Measurements from ENCODE around the gene ARMC3.
"Not testable (repeated sequence)": the region's sequence is repeated elsewhere in the genome, so short reads cannot be mapped to it uniquely, and the experiment has no call there.

Gene ARMC3

DNA sequence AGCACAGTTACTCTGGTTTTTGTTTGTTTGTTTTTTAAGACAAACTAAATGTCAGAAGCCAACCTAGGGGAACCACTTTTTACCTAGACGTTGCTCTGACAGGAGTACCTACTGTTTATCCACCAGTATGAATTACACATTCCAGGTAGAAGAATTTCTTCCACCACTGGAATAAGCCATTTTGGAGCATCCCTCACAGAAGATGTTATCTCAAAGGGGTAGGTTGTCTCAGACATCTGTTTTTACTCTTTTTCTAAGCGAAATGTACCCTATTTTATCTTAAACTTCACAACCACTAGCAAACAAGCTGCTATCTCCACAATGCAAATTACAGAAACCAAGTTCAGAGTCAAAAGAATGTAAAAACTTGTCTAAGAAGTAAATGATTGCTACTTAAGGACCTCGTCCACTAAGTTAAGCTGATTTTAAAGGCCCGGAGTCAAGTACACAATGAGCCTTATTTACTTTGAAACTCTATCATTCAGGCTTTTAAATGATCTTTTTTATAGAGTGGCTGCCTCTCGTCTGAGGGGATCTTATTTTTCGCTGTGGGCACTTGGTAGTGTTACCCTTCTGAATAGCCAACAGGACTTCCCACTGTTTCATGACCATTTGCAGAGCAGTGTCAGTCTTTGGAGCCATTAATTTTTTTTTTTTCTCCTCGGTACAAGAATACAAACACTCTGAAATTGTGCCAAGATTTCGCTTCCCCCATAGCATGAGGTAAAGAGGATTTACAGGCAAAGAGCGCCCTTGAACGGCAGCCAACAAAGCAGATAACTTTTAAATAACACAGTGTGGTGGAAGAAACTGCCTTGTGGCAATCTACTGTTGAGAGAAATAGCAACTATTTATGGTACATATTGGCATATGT, 15.7 kb upstream of the ARMC3 start:
- TF ChIP-seq EZH2 (IDR thresholded peaks at IDR 0.05) (no peak), FOXP2 (optimal IDR thresholded peaks at IDR 0.05; ENCODE audit: control extremely low read depth, extremely low read length, insufficient read depth) (no peak), POLR2AphosphoS5 (IDR thresholded peaks at IDR 0.05; ENCODE audit: borderline replicate concordance, low read depth, low read length) (no peak)
- Histone ChIP-seq H3K36me3 (ENCODE audit: insufficient read depth, low read length) (no peaks in the 10 kb centered on the region), H3K9me3 (ENCODE audit: low read depth, low read length) (no peaks in the 10 kb centered on the region), H3K27ac (peak overlapping the region; percentile 50; the same call in 1 of the 2 replicates), H3K4me3 (peak overlapping the region; percentile 43; the same call in 1 of the 2 replicates), H3K9ac (ENCODE audit: insufficient read length) (no peak overlapping the region)
- peak; percentile 57 for DNase-seq (ENCODE audit: low read depth, low spot score)

DNA sequence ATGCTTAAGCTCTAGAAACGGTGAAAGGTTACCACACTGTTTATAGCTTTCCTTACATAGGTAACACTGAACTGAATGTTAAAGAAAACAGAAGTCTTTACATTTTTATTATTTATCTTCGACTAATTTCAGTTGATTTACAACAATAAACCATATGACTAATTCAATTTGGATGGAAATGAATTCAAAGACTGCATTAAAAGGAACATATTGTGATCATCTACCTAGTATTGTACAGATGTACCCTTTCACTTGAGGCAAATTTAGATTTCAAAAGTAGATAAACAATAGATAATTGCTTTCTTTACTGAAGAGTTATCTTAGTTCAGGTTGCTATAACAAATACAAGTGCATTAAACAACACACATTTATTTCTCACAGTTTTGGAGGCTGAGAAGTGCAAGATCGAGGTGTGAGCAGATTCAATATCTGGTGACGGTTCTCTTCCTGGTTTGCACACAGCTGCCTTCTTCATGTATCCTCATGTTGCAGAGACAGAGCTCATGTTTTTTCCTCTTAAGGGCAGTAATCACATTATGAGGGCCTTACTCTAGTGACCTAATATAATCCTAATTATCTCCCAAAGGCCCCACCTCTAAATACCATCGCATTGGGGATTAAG, 15.0 kb upstream of the ARMC3 start:
- no peak for DNase-seq (ENCODE audit: low read depth, low spot score)
- Histone ChIP-seq H3K36me3 (ENCODE audit: insufficient read depth, low read length) (no peaks in the 10 kb centered on the region), H3K4me3 (peak overlapping the region; percentile 43; the same call in 1 of the 2 replicates), H3K9me3 (ENCODE audit: low read depth, low read length) (no peaks in the 10 kb centered on the region), H3K9ac (ENCODE audit: insufficient read length) (no peak overlapping the region), H3K27ac (peak overlapping the region; percentile 50; the same call in 1 of the 2 replicates)
- TF ChIP-seq EZH2 (IDR thresholded peaks at IDR 0.05) = no peak
- no peak for TF ChIP-seq POLR2AphosphoS5 (IDR thresholded peaks at IDR 0.05; ENCODE audit: borderline replicate concordance, low read depth, low read length)
- no peak for TF ChIP-seq FOXP2 (optimal IDR thresholded peaks at IDR 0.05; ENCODE audit: control extremely low read depth, extremely low read length, insufficient read depth)

DNA sequence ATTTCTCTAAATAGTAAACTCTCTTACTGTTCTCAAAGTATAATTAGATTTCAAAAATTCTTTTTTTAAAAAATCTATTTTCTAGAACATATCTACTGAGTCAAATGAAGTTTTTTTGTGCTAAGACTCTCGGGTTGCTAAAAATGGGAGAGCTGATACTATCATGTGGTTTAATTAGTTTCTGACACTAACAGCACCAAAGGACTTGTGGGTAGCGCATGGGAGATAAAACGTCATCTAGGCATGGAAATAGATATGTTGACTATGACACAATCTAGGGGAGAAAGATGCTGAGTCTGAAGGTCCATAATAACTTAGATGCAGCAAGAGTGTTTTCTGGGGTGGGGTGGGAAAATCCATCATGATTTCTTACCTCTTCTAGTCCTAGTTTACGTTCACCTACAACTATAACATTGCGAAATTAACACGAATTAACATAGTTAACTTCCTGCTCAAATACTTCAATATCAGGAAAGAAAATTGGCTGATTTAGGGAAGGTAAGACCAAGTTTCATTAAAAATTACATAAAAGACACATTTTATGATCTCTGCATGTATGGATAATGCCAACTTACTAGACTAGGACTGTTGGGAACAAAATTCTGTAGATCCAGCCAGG, 14.3 kb upstream of the ARMC3 start:
- TF ChIP-seq FOXP2 (optimal IDR thresholded peaks at IDR 0.05; ENCODE audit: control extremely low read depth, extremely low read length, insufficient read depth) (no peak), POLR2AphosphoS5 (IDR thresholded peaks at IDR 0.05; ENCODE audit: borderline replicate concordance, low read depth, low read length) (no peak), EZH2 (IDR thresholded peaks at IDR 0.05) (no peak)
- no peak for DNase-seq (ENCODE audit: low read depth, low spot score)
- H3K9ac ChIP-seq (ENCODE audit: insufficient read length) = no peak overlapping the region
- no peaks in the 10 kb centered on the region for H3K9me3 ChIP-seq (ENCODE audit: low read depth, low read length)
- no peaks in the 10 kb centered on the region for H3K36me3 ChIP-seq (ENCODE audit: insufficient read depth, low read length)
- H3K4me3 ChIP-seq = no peak overlapping the region
- H3K27ac ChIP-seq = no peak overlapping the region

DNA sequence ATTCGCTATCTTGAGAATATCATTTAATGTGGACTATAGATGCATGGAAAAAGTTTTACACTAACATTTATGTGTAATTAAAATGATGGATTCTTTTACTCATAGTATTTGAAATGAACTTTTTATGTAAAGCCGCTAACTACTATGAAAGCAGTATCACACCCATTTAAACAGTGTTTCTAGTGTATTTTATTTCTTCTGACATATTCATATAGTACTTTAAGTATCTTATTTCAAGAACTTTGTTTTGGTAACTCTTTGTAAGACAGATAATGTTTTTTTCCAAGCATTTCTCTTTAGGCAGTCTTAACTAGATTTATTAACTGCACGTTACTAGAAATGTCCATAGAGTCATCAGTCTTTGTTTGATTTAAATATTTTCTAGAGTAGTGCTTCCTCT, 12.5 kb upstream of the ARMC3 start:
- Histone ChIP-seq H3K4me3 (no peak overlapping the region), H3K9ac (ENCODE audit: insufficient read length) (no peak overlapping the region), H3K36me3 (ENCODE audit: insufficient read depth, low read length) (no peaks in the 10 kb centered on the region), H3K9me3 (ENCODE audit: low read depth, low read length) (no peaks in the 10 kb centered on the region), H3K27ac (no peak overlapping the region)
- no peak for DNase-seq (ENCODE audit: low read depth, low spot score)
- TF ChIP-seq EZH2 (IDR thresholded peaks at IDR 0.05) = no peak
- no peak for TF ChIP-seq POLR2AphosphoS5 (IDR thresholded peaks at IDR 0.05; ENCODE audit: borderline replicate concordance, low read depth, low read length)
- no peak for TF ChIP-seq FOXP2 (optimal IDR thresholded peaks at IDR 0.05; ENCODE audit: control extremely low read depth, extremely low read length, insufficient read depth)

DNA sequence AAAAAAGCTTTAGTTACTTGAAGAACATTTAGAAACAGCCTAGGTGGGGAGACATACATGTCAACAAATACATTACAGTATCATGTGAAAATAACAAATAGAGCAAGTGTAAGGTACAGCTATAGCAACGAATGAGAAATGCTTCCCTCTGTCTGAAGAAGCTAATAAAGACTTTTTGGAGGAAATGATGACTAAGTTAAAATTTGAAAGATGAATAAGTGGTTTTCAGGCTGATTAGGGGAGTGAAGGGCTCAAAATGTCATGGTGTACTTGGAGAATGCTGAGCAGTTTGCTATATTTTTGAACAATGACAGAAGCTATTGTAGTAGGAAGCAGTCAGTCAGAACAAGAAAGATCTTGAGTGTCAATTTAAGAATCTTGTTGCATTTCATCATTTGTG, 2.8 kb upstream of the ARMC3 start:
- no peaks in the 10 kb centered on the region for H3K36me3 ChIP-seq (ENCODE audit: insufficient read depth, low read length)

DNA sequence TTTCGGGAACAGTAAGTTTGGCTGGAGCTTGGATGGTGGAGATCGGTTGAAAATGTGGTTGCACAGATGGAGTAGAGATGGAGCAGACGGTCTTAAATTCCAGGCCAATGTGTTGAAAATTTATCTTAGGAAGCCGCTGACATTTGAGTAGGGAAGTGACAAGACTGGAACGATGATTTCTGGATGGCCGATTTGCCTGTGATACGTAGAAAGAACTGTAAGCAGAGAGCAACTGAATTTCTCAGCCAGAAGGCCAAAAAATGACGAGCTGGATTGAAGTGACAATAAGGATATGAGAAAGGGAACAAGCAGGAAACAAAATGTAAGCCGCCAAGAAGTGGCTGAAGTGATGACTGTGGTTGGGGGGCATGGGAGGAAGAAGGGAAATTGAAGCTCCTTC, 687 bp upstream of the ARMC3 start:
- Histone ChIP-seq H3K9me3 (ENCODE audit: low read depth, low read length) (no peaks in the 10 kb centered on the region), H3K4me3 (no peak overlapping the region), H3K36me3 (ENCODE audit: insufficient read depth, low read length) (no peaks in the 10 kb centered on the region), H3K9ac (ENCODE audit: insufficient read length) (no peak overlapping the region), H3K27ac (no peak overlapping the region)
- TF ChIP-seq FOXP2 (optimal IDR thresholded peaks at IDR 0.05; ENCODE audit: control extremely low read depth, extremely low read length, insufficient read depth) (no peak), POLR2AphosphoS5 (IDR thresholded peaks at IDR 0.05; ENCODE audit: borderline replicate concordance, low read depth, low read length) (no peak), EZH2 (IDR thresholded peaks at IDR 0.05) (no peak)
- no peak for DNase-seq (ENCODE audit: low read depth, low spot score)

More for the DNA sequence above, 2.8 kb upstream of the ARMC3 start:
- TF ChIP-seq FOXP2 (optimal IDR thresholded peaks at IDR 0.05; ENCODE audit: control extremely low read depth, extremely low read length, insufficient read depth) (no peak), EZH2 (IDR thresholded peaks at IDR 0.05) (no peak), POLR2AphosphoS5 (IDR thresholded peaks at IDR 0.05; ENCODE audit: borderline replicate concordance, low read depth, low read length) (no peak)
- Histone ChIP-seq H3K4me3 (no peak overlapping the region), H3K9me3 (ENCODE audit: low read depth, low read length) (no peaks in the 10 kb centered on the region), H3K9ac (ENCODE audit: insufficient read length) (no peak overlapping the region), H3K27ac (no peak overlapping the region)
- no peak for DNase-seq (ENCODE audit: low read depth, low spot score)

DNA sequence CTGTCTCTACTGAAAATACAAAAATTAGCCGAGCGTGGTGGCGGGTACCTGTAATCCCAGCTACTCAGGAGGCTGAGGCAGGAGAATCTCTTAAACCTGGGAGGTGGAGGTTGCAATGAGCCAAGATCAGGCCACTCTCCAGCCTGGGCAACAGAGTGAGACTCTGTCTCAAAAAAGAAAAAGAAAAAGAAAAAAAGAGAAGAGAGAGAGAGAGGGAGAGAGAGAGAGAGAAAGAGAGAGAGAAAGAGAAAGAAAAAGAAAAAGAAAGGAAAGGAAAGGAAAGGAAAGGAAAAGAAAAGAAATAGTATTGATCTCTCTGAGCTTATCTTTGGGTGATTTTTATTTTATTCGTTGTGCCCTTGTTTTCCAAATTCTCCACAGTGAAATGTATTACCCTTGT, 1.2 kb downstream of the ARMC3 start:
- not testable (repeated sequence) for H3K27ac ChIP-seq; H3K9me3 ChIP-seq (ENCODE audit: low read depth, low read length); H3K4me3 ChIP-seq; H3K36me3 ChIP-seq (ENCODE audit: insufficient read depth, low read length); DNase-seq (ENCODE audit: low read depth, low spot score); H3K9ac ChIP-seq (ENCODE audit: insufficient read length)

DNA sequence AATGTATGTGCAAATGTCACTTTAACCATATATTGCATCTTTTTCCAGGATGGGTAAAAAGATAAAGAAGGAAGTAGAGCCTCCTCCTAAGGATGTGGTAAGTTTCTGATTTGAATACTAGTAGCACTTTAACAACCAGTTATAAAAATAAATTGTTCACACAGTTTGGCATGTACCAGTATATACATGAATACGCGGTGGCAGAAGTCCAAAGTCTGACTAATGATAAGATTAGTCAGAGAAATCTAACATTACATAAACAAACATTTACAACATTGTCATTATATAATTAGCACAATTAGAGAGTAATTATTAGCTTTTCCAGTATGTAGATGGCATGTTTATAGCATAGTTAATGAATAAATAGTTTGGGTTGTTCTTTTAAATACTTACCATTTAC, 4.1 kb downstream of the ARMC3 start:
- TF ChIP-seq POLR2AphosphoS5 (IDR thresholded peaks at IDR 0.05; ENCODE audit: borderline replicate concordance, low read depth, low read length) (no peak), EZH2 (IDR thresholded peaks at IDR 0.05) (no peak), FOXP2 (optimal IDR thresholded peaks at IDR 0.05; ENCODE audit: control extremely low read depth, extremely low read length, insufficient read depth) (no peak)
- H3K9ac ChIP-seq (ENCODE audit: insufficient read length) = no peak overlapping the region
- H3K4me3 ChIP-seq = no peak overlapping the region
- no peak overlapping the region for H3K27ac ChIP-seq
- no peaks in the 10 kb centered on the region for H3K36me3 ChIP-seq (ENCODE audit: insufficient read depth, low read length)
- no peaks in the 10 kb centered on the region for H3K9me3 ChIP-seq (ENCODE audit: low read depth, low read length)
- no peak for DNase-seq (ENCODE audit: low read depth, low spot score)
